H1 (cell line): Measurements from ENCODE around the gene MYG1. TPM values are rescaled to one million over a fixed set of nuclear protein-coding genes. Genes with fewer than 3 reads are reported as not detected.

Experiments
- CTCF ChIA-PET: fragments of 300-600 bp; sonication (Branson Sonifier 250); formaldehyde crosslinking; loops from one replicate; lab custom pipeline; 2021; ENCODE audit not compliant: partially characterized antibody; lab: Charles Lee
- POLR2A ChIA-PET: fragments of 300-600 bp; sonication (Branson Sonifier 250); formaldehyde crosslinking; loops from one replicate; lab custom pipeline; 2021; ENCODE audit warnings: inconsistent platforms; ENCODE audit not compliant: partially characterized antibody; lab: Charles Lee
- DNase-seq, 2 experiments: peaks; one replicate each; pipeline versions ENCODE4 v3.0.0 to v3.0.0-alpha.2; 2010 to 2022; ENCODE audit warnings: low spot score in 2 of 2, low read depth in 1 of 2, mixed read lengths in 1 of 2
- FAIRE-seq: peaks from 2 replicates; lab custom pipeline; 2011; peaks lifted over from hg19 to GRCh38; lab: Jason Lieb, UNC
- H2AFZ ChIP-seq: 2 replicates; pipeline ENCODE4 v1.8.1; 2012; ENCODE audit warnings: low read length, inconsistent platforms
- H2AK5ac ChIP-seq: 2 replicates; pipeline ENCODE4 v1.6.1; 2013; ENCODE audit warnings: low read depth, low read length
- H2BK120ac ChIP-seq: replicated peaks from 2 replicates; pipeline ENCODE3; 2013; ENCODE audit warnings: low read depth, low read length, inconsistent platforms
- H2BK12ac ChIP-seq: 2 replicates; pipeline ENCODE4 v1.6.1; 2013; ENCODE audit warnings: low read depth, low read length
- H2BK15ac ChIP-seq: 2 replicates; pipeline ENCODE4 v1.6.1; 2013; ENCODE audit warnings: low read length
- H2BK20ac ChIP-seq: 2 replicates; pipeline ENCODE4 v1.6.1; 2013; ENCODE audit warnings: low read length
- H2BK5ac ChIP-seq: 2 replicates; pipeline ENCODE4 v1.6.1; 2013; ENCODE audit warnings: low read depth, low read length
- H3K14ac ChIP-seq: 2 replicates; pipeline ENCODE4 v1.6.1; 2013; ENCODE audit warnings: inconsistent platforms; ENCODE audit not compliant: insufficient read length
- H3K18ac ChIP-seq: 2 replicates; pipeline ENCODE4 v1.6.1; 2013; ENCODE audit warnings: low read length; ENCODE audit errors: extremely low read depth
- H3K23ac ChIP-seq: 2 replicates; pipeline ENCODE4 v1.6.1; 2013; ENCODE audit warnings: inconsistent platforms; ENCODE audit not compliant: insufficient read length
- H3K23me2 ChIP-seq: 2 replicates; pipeline ENCODE4 v1.6.1; 2013; ENCODE audit warnings: low read depth, low read length
- H3K27ac ChIP-seq: 2 replicates; pipeline ENCODE4 v1.6.1; 2011; ENCODE audit warnings: low read depth, low read length, inconsistent platforms
- H3K27me3 ChIP-seq, 4 experiments: replicated peaks in 1 of 4; 1 replicate in 1 of 4; 2 replicates in 3 of 4; pipeline versions ENCODE4 v1.6.1 to v1.8.1; 2011 to 2013; ENCODE audit warnings: low read length in 3 of 4, mild to moderate bottlenecking in 3 of 4, inconsistent platforms in 2 of 4, mixed read lengths in 2 of 4, moderate library complexity in 1 of 4; ENCODE audit not compliant: control insufficient read depth in 3 of 4, insufficient read depth in 3 of 4; ENCODE audit errors: extremely low read depth in 1 of 4
- H3K36me3 ChIP-seq, 4 experiments: 2 replicates each; pipeline versions ENCODE4 v1.6.1 to v1.8.1; 2011 to 2013; ENCODE audit warnings: mild to moderate bottlenecking in 4 of 4, low read length in 3 of 4, moderate library complexity in 2 of 4, control low read depth in 1 of 4, inconsistent platforms in 1 of 4; ENCODE audit not compliant: insufficient read depth in 4 of 4, control insufficient read depth in 2 of 4
- H3K4ac ChIP-seq: replicated peaks from 2 replicates; pipeline ENCODE3; 2013; ENCODE audit warnings: low read length, low read depth, mixed read lengths, inconsistent platforms; ENCODE audit not compliant: insufficient read length
- H3K4me1 ChIP-seq, 4 experiments: replicated peaks in 1 of 4; 1 replicate in 1 of 4; 2 replicates in 3 of 4; pipeline versions ENCODE4 v1.6.1 to v1.8.1; 2011 to 2013; ENCODE audit warnings: low read length in 3 of 4, inconsistent platforms in 2 of 4, mixed read lengths in 1 of 4; ENCODE audit not compliant: insufficient read depth in 4 of 4, control insufficient read depth in 3 of 4
- H3K4me2 ChIP-seq, 2 experiments: 2 replicates each; pipeline versions ENCODE4 v1.6.1 to v1.8.1; 2011 to 2013; ENCODE audit warnings: low read depth in 2 of 2, low read length in 2 of 2, control low read depth in 1 of 2, inconsistent platforms in 1 of 2, mild to moderate bottlenecking in 1 of 2; ENCODE audit not compliant: insufficient read depth in 1 of 2
- H3K4me3 ChIP-seq, 4 experiments: fragments of 200-600, 300-600 bp in 1 of 4; sonication (generic), shearing (Covaris generic), sonication (Bioruptor Twin) in 1 of 4; 2 replicates each; pipeline versions ENCODE4 v1.5.1 to v1.8.1; 2011 to 2016; ENCODE audit warnings: low read length in 4 of 4, low read depth in 3 of 4, control low read depth in 2 of 4, inconsistent platforms in 2 of 4, mild to moderate bottlenecking in 2 of 4, mixed read lengths in 1 of 4, moderate library complexity in 1 of 4; ENCODE audit not compliant: insufficient read depth in 2 of 4; ENCODE audit errors: extremely low read depth in 1 of 4
- H3K56ac ChIP-seq: replicated peaks from 2 replicates; pipeline ENCODE3; 2013; ENCODE audit warnings: low read depth, mild to moderate bottlenecking, mixed read lengths, low read length, inconsistent platforms; ENCODE audit not compliant: insufficient read length
- H3K79me1 ChIP-seq: 2 replicates; pipeline ENCODE4 v1.6.1; 2013; ENCODE audit warnings: low read depth, low read length, control low read depth
- H3K79me2 ChIP-seq, 2 experiments: 2 replicates each; pipeline versions ENCODE4 v1.6.1 to v1.8.1; 2012 to 2013; ENCODE audit warnings: low read length in 2 of 2, mild to moderate bottlenecking in 2 of 2, inconsistent platforms in 1 of 2; ENCODE audit not compliant: insufficient read depth in 2 of 2, control insufficient read depth in 1 of 2
- H3K9ac ChIP-seq, 4 experiments: replicated peaks in 1 of 4; 1 replicate in 1 of 4; 2 replicates in 3 of 4; pipeline versions ENCODE4 v1.6.1 to v1.8.1; 2011 to 2013; ENCODE audit warnings: low read depth in 3 of 4, low read length in 3 of 4, control low read depth in 2 of 4, mild to moderate bottlenecking in 2 of 4, moderate library complexity in 2 of 4, inconsistent platforms in 1 of 4; ENCODE audit errors: extremely low read depth in 1 of 4
- H3K9me3 ChIP-seq, 2 experiments: 2 replicates each; pipeline versions ENCODE4 v1.6.1 to v1.8.1; 2012 to 2013; ENCODE audit warnings: mild to moderate bottlenecking in 2 of 2, moderate library complexity in 2 of 2, control low read depth in 1 of 2, inconsistent platforms in 1 of 2, low read depth in 1 of 2, low read length in 1 of 2, mixed read lengths in 1 of 2; ENCODE audit not compliant: insufficient read depth in 2 of 2
- H4K20me1 ChIP-seq, 2 experiments: replicated peaks in 1 of 2; 2 replicates each; pipeline versions ENCODE3 to v1.8.1; 2011 to 2013; ENCODE audit warnings: inconsistent platforms in 2 of 2, low read length in 2 of 2, mild to moderate bottlenecking in 1 of 2; ENCODE audit not compliant: insufficient read depth in 2 of 2, control insufficient read depth in 1 of 2
- H4K5ac ChIP-seq: 2 replicates; pipeline ENCODE4 v1.6.1; 2013; ENCODE audit warnings: low read length, low read depth, mixed read lengths, inconsistent platforms; ENCODE audit not compliant: insufficient read length
- H4K8ac ChIP-seq: 2 replicates; pipeline ENCODE4 v1.8.0; 2013; ENCODE audit warnings: mild to moderate bottlenecking, moderate library complexity, low read length, inconsistent platforms; ENCODE audit not compliant: insufficient read depth; ENCODE audit errors: extremely low read depth
- H4K91ac ChIP-seq: replicated peaks from 2 replicates; pipeline ENCODE3; 2013; ENCODE audit warnings: low read length, mixed read lengths, inconsistent platforms; ENCODE audit not compliant: insufficient read length
- CEBPB ChIP-seq: IDR thresholded peaks from 2 replicates; pipeline ENCODE4 v1.6.1; 2012; ENCODE audit warnings: low read depth, low read length
- CREB1 ChIP-seq: IDR thresholded peaks from 2 replicates; pipeline ENCODE4 v1.6.1; 2012; ENCODE audit warnings: inconsistent platforms
- EGR1 ChIP-seq: IDR thresholded peaks from 2 replicates; pipeline ENCODE4 v1.6.1; 2011; ENCODE audit warnings: low read depth, low read length, borderline replicate concordance
- HDAC2 ChIP-seq, 2 experiments: fragments of 300-600 bp in 1 of 2; sonication (generic) in 1 of 2; IDR thresholded peaks; 2 replicates each; pipeline ENCODE4 v1.6.1; 2011 to 2012; ENCODE audit warnings: low read depth in 2 of 2, low read length in 2 of 2, mild to moderate bottlenecking in 2 of 2, moderate library complexity in 2 of 2, borderline replicate concordance in 1 of 2, inconsistent platforms in 1 of 2
- NANOG ChIP-seq: IDR thresholded peaks from 2 replicates; pipeline ENCODE4 v1.6.1; 2011; ENCODE audit warnings: low read length, low read depth, mild to moderate bottlenecking, inconsistent platforms; ENCODE audit not compliant: insufficient read depth, poor library complexity, severe bottlenecking
- POU5F1 ChIP-seq: IDR thresholded peaks from 2 replicates; pipeline ENCODE4 v1.6.1; 2011; ENCODE audit warnings: low read depth, mild to moderate bottlenecking, low read length, moderate library complexity
- SIN3A ChIP-seq, 2 experiments: IDR thresholded peaks in 1 of 2; conservative IDR thresholded peaks in 1 of 2; 2 replicates each; pipeline ENCODE4 v1.6.1; 2011 to 2012; ENCODE audit warnings: low read length in 2 of 2, improper control_type of control experiment in 1 of 2, low read depth in 1 of 2, mild to moderate bottlenecking in 1 of 2
- SP1 ChIP-seq: IDR thresholded peaks from 2 replicates; pipeline ENCODE4 v1.6.1; 2011; ENCODE audit warnings: low read depth, low read length
- TAF1 ChIP-seq: IDR thresholded peaks from 2 replicates; pipeline ENCODE4 v1.6.1; 2011; ENCODE audit warnings: mild to moderate bottlenecking, low read depth, low read length
- WGBS, 2 experiments: shearing (Covaris generic) in 1 of 2; methylation state at CpG; one replicate each; pipeline versions ENCODE4 v1.1.6 to v1.1.7; 2013 to 2015; ENCODE audit warnings: low lambda C conversion rate in 2 of 2, mixed read lengths in 2 of 2, inconsistent platforms in 1 of 2, low coverage in 1 of 2, missing lambda C conversion rate in 1 of 2; ENCODE audit not compliant: insufficient replicate concordance in 2 of 2, insufficient coverage in 1 of 2, insufficient read length in 1 of 2; ENCODE audit errors: extremely low coverage in 1 of 2, missing lambda C conversion rate in 1 of 2; 5-methylcytosine and 5-hydroxymethylcytosine counted together
- polyA plus RNA-seq, 7 experiments: library from polyadenylated mRNA; depleted of rRNA in 3 of 7; stranded (reverse) in 5 of 7; unstranded in 2 of 7; fragments of >200 nt in 5 of 7; fragments of 200-250 nt in 2 of 7; gene quantifications; 1 replicate in 5 of 7; 2 replicates in 1 of 7; 4 replicates in 1 of 7; pipeline versions ENCODE4 v1.2.1 to v1.2.3, GENCODE V29; 2011 to 2013; ENCODE audit warnings: missing spikeins in 2 of 7, mixed read lengths in 2 of 7
- total RNA-seq: library from RNA; stranded (reverse); fragmentation: NEBNext Ultra II Directional; extraction: Animal tissue kit (Norgen Biotek cat#: 25700); gene quantifications from 2 replicates; pipeline ENCODE4 v1.2.1, GENCODE V29; 2021
- TF ChIP-seq, protein P1 (sequence below): IDR thresholded peaks from 2 replicates; pipeline ENCODE4 v1.6.1; 2012; ENCODE audit warnings: inconsistent platforms

MYG1 gene
- total and polyA plus RNA-seq, 2 of the 8 experiments (the other 6 are each of a cell fraction or from before 2014, with no cell fraction given), result 83.3 to 104 TPM

GRCh38 chr12:53267999-53268629, 31.4 kb upstream of the MYG1 start, which contains the start of gene ESPL1:
Gene ESPL1, plus strand, starts transcription at chr12:53268299. Its CDS starts 468 bp downstream, at chr12:53268767.
- Histone ChIP-seq H3K79me2 (peaks cover 0 to 17% of the 10 kb centered on the region in 2 experiments; a peak in 2 of 4 replicates), H3K27ac (no peak within 1 kb of the TSS), H3K4me1 (peaks cover 3 to 11% (median 5%) of the 10 kb centered on the region in 4 experiments; a peak in 5 of 7 replicates), H2AFZ (peak within 1 kb of the TSS; percentile 86), H3K4me3 (peak within 1 kb of the TSS; percentile 82 to 97 (median 90)), H3K4ac (no peak within 1 kb of the TSS), H2BK12ac (no peak within 1 kb of the TSS), H4K5ac (peak within 1 kb of the TSS; percentile 84), H4K8ac (no peak within 1 kb of the TSS), H3K18ac (peak within 1 kb of the TSS; percentile 95; the same call in 1 of the 2 replicates), H4K20me1 (peaks cover 3 to 4% of the 10 kb centered on the region in 2 experiments), H3K4me2 (peak within 1 kb of the TSS; percentile 78 to 79), H3K9me3 (no peaks in the 10 kb centered on the region), H3K27me3 (peaks cover 0 to 2% (median 0%) of the 10 kb centered on the region in 4 experiments; a peak in 1 of 7 replicates), H3K23me2 (peaks cover 5% of the 10 kb centered on the region; the same call in 1 of the 2 replicates), H3K23ac (no peak within 1 kb of the TSS), H3K14ac (no peak within 1 kb of the TSS), H3K79me1 (peaks cover 16% of the 10 kb centered on the region), H2AK5ac (no peak within 1 kb of the TSS), H3K9ac (peak within 1 kb of the TSS; percentile 67 to 77 (median 72)), H4K91ac (no peak within 1 kb of the TSS), H2BK120ac (no peak within 1 kb of the TSS), H3K36me3 (peaks cover 6 to 18% (median 12%) of the 10 kb centered on the region in 4 experiments; a peak in 5 of 8 replicates), H2BK20ac (no peak within 1 kb of the TSS), H3K56ac (peak within 1 kb of the TSS; percentile 13), H2BK5ac (peak within 1 kb of the TSS; percentile 76; the same call in 1 of the 2 replicates), H2BK15ac (peak within 1 kb of the TSS; percentile 97; the same call in 1 of the 2 replicates)
- DNase-seq, result peak; percentile 54 to 92
- 2% methylated on average over 48 of the region's 58 CpGs; no CpG with 5 or more reads in 1 of the 2 experiments for WGBS, 2 experiments
- ChIA-PET CTCF (interaction anchor here (0.6 to 23.0 kb wide), 26 partner anchors 9 to 219 kb away, joined by 3 to 654 read pairs (median 5); partner anchors contain the start of genes AAAS, CSAD, MYG1 and RARG), POLR2A (interaction anchor here (0.6 to 9.3 kb wide), 23 partner anchors 10 to 323 kb away, joined by 3 to 113 read pairs (median 5); partner anchors contain the start of genes AAAS and PFDN5)
- FAIRE-seq, result no peak
- TF ChIP-seq TAF1 (0 out of 2 replicates have a peak, but pooled peaks have one; percentile 39), CEBPB (no peak), HDAC2 (IDR thresholded peaks at IDR 0.05; ENCODE audit: borderline replicate concordance in 1 of 2, low read depth in 2 of 2, low read length in 2 of 2) (peak in 1 of 2 experiments; percentile 91; a peak in 2 of 4 replicates), CREB1 (peak; percentile 33; the same call in 1 of the 2 replicates), EGR1 (peak; percentile 66; the same call in 1 of the 2 replicates), NANOG (peak; percentile 3), SP1 (peak; percentile 52; the same call in 1 of the 2 replicates), POU5F1 (no peak), SIN3A (conservative IDR thresholded peaks at IDR 0.05 in 1 of 2, IDR thresholded peaks at IDR 0.05 in 1 of 2; ENCODE audit: low read depth in 1 of 2, low read length in 2 of 2) (peak; percentile 76 to 92; a peak in 2 of 4 replicates)
- TF ChIP-seq, protein P1, sequence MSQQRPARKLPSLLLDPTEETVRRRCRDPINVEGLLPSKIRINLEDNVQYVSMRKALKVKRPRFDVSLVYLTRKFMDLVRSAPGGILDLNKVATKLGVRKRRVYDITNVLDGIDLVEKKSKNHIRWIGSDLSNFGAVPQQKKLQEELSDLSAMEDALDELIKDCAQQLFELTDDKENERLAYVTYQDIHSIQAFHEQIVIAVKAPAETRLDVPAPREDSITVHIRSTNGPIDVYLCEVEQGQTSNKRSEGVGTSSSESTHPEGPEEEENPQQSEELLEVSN, result no peak
